ENCODE data around the gene MANBA. TPM values are rescaled to one million over a fixed set of nuclear protein-coding genes. Genes with fewer than 3 reads are reported as not detected.
"Not testable (repeated sequence)": the region's sequence is repeated elsewhere in the genome, so short reads cannot be mapped to it uniquely, and the experiment has no call there.

Gene MANBA
- total RNA-seq, 4 donors from 2014 or later = 10.4 to 21.7 (median 15.1) TPM

GRCh38 chr4:102733084-102733483 lies 27.7 kb downstream of the MANBA start:
- no peaks in the 10 kb centered on the region for H3K4me1 ChIP-seq
- 91 to 93% methylated on average over 3 of the region's 3 CpGs for WGBS, 2 donors
- no peaks in the 10 kb centered on the region for H3K9me3 ChIP-seq
- H3K36me3 ChIP-seq = no peaks in the 10 kb centered on the region
- TF ChIP-seq CTCF (IDR thresholded peaks at IDR 0.05) (no peak), POLR2A (IDR thresholded peaks at IDR 0.05) (no peak)
- intact Hi-C loops (cut with DNase I) = no loop called here
- DNase-seq = no peak
- H3K27me3 ChIP-seq = no peaks in the 10 kb centered on the region
- no peak overlapping the region for H3K27ac ChIP-seq
- H3K4me3 ChIP-seq = no peak overlapping the region

- 90 to 92% methylated on average over 5 of the region's 5 CpGs for WGBS, 2 donors
- no peaks in the 10 kb centered on the region for H3K36me3 ChIP-seq
- no peaks in the 10 kb centered on the region for H3K9me3 ChIP-seq
- H3K27ac ChIP-seq = no peak overlapping the region
- DNase-seq = no peak
- TF ChIP-seq POLR2A (IDR thresholded peaks at IDR 0.05) (no peak), CTCF (IDR thresholded peaks at IDR 0.05) (no peak)
- H3K27me3 ChIP-seq = no peaks in the 10 kb centered on the region
- H3K4me1 ChIP-seq = no peaks in the 10 kb centered on the region
- H3K4me3 ChIP-seq = no peak overlapping the region
- intact Hi-C loops (cut with DNase I) = no loop called here
Observed at GRCh38 chr4:102732678-102733077, 28.1 kb downstream of the MANBA start.

- H3K4me1 ChIP-seq = no peaks in the 10 kb centered on the region
- 95 to 100% methylated on average over 4 to 5 of the region's 5 CpGs for WGBS, 2 donors
- TF ChIP-seq CTCF (IDR thresholded peaks at IDR 0.05) (no peak), POLR2A (IDR thresholded peaks at IDR 0.05) (no peak)
- DNase-seq = no peak
- no peaks in the 10 kb centered on the region for H3K9me3 ChIP-seq
- no peak overlapping the region for H3K27ac ChIP-seq
- H3K36me3 ChIP-seq = no peaks in the 10 kb centered on the region
- H3K27me3 ChIP-seq = no peaks in the 10 kb centered on the region
- intact Hi-C loops (cut with DNase I) = no loop called here
- H3K4me3 ChIP-seq = no peak overlapping the region
Observed at GRCh38 chr4:102730968-102731533, 29.7 kb downstream of the MANBA start.

- 95% methylated on average over 3 of the region's 3 CpGs for WGBS, 2 donors
- DNase-seq; H3K4me1 ChIP-seq; H3K4me3 ChIP-seq; H3K36me3 ChIP-seq; H3K27ac ChIP-seq; H3K9me3 ChIP-seq; intact Hi-C loops (cut with DNase I); H3K27me3 ChIP-seq: not testable (repeated sequence)
Observed at GRCh38 chr4:102729486-102729885, 31.3 kb downstream of the MANBA start.

- H3K4me1 ChIP-seq; H3K9me3 ChIP-seq; H3K27ac ChIP-seq; intact Hi-C loops (cut with DNase I); H3K4me3 ChIP-seq; H3K27me3 ChIP-seq; H3K36me3 ChIP-seq; DNase-seq: not testable (repeated sequence)
- WGBS, 2 donors = 84 to 86% methylated on average over 3 of the region's 3 CpGs
Observed at GRCh38 chr4:102726919-102727318, 33.8 kb downstream of the MANBA start.

- intact Hi-C loops (cut with DNase I) = no loop called here
Observed at GRCh38 chr4:102726068-102726467, 34.7 kb downstream of the MANBA start.

More at GRCh38 chr4:102726068-102726467, 34.7 kb downstream of the MANBA start:
- no peak for DNase-seq
- H3K36me3 ChIP-seq = peaks cover 0 to 15% (median 0%) of the 10 kb centered on the region in 3 donors
- no peaks in the 10 kb centered on the region for H3K9me3 ChIP-seq
- no peak overlapping the region for H3K4me3 ChIP-seq
- H3K4me1 ChIP-seq = no peaks in the 10 kb centered on the region
- no peak overlapping the region for H3K27ac ChIP-seq
- H3K27me3 ChIP-seq = no peaks in the 10 kb centered on the region
- TF ChIP-seq POLR2A (IDR thresholded peaks at IDR 0.05) (no peak), CTCF (IDR thresholded peaks at IDR 0.05) (no peak)

All from esophagus squamous epithelium (tissue), 5 donors.